ENCODE data around the gene PLET1. TPM values are rescaled to one million over a fixed set of nuclear protein-coding genes. Genes with fewer than 3 reads are reported as not detected.

Gene PLET1
- total RNA-seq, 1 donor, result not detected

DNA sequence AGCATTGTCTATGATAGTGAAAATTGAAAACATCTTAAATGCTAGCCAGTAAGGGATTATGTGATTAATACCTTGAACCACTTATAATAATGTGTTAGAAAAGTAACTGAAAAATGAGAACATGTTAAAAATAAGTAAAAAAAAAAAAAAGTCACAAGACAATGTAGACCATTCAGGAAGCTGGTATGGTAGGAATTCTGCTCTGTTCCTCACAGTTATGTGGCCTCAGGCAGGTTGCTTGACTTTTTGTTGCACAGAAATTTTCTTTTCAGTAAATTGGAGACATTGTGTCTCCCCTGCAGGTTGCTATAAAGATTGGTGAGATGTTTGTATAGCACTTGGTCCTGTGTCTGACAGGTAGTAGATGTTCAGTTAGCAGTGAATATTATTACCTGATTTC lies 17.3 kb upstream of the PLET1 start:
- no peak for DNase-seq (ENCODE audit: low read depth)
- TF ChIP-seq, protein P1, sequence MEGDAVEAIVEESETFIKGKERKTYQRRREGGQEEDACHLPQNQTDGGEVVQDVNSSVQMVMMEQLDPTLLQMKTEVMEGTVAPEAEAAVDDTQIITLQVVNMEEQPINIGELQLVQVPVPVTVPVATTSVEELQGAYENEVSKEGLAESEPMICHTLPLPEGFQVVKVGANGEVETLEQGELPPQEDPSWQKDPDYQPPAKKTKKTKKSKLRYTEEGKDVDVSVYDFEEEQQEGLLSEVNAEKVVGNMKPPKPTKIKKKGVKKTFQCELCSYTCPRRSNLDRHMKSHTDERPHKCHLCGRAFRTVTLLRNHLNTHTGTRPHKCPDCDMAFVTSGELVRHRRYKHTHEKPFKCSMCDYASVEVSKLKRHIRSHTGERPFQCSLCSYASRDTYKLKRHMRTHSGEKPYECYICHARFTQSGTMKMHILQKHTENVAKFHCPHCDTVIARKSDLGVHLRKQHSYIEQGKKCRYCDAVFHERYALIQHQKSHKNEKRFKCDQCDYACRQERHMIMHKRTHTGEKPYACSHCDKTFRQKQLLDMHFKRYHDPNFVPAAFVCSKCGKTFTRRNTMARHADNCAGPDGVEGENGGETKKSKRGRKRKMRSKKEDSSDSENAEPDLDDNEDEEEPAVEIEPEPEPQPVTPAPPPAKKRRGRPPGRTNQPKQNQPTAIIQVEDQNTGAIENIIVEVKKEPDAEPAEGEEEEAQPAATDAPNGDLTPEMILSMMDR (IDR thresholded peaks at IDR 0.05; ENCODE audit: insufficient read depth, low read depth, low read length), result no peak
- H3K4me3 ChIP-seq (ENCODE audit: low read depth, low read length), result no peak overlapping the region

DNA sequence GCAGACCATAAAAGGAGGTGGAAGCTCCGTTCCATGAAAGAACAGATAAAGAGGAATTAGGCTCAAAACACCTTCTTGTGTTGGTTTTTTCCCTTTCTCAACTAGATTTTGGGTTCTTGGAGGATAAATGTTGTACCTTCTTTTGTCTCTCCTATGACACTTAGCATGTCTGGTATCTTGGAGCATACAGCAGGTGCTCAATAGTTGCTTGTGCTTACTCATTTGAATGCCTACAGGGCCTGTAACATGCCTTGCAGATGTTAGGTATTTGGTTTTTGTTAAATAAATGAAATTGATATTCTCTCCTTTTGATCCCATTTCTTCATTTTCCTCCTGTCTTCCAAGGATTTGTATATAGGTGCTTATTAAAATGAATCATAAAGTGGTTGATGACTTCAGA lies 16.4 kb upstream of the PLET1 start:
- TF ChIP-seq, protein P1 (IDR thresholded peaks at IDR 0.05; ENCODE audit: insufficient read depth, low read depth, low read length), result no peak
- no peak for DNase-seq (ENCODE audit: low read depth)
- H3K4me3 ChIP-seq (ENCODE audit: low read depth, low read length), result no peak overlapping the region

DNA sequence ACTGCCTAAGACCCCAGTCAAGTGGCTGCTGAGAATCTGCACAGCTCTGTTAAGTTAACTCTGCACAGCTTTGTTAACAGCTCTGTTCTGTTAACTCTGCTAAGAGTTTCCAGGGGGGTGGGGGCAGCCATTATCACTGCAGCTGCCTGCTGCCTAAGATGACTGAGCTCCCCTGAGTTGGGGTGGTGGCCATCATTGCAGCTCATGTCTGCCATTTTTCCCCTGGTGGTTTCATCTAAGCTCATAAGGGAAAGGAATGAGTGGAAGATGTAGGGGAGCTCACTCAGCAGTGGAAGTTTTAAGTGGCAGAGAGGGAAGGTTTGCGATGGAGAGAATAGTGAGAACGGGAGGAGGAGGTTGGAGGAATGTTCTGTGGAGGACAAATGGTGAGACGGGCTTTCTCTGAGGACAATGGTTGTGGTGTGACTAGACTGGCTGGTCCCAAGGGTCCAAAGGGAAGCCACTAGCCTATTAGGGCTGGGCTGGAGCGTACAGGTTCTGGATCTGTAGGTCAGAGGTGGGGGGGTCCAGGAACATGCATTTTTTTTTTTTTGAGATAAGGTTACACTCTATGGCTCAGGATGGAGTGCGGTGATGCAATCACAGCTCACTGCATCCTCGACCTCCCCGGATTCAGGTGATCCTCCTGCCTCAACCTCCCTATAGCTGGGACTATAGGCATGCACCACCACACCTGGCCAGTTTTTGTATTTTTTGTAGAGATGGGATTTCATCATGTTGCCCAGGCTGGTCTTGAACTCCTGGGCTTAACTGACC lies 13.5 kb upstream of the PLET1 start:
- DNase-seq (ENCODE audit: low read depth), result no peak
- TF ChIP-seq, protein P1 (IDR thresholded peaks at IDR 0.05; ENCODE audit: insufficient read depth, low read depth, low read length), result no peak
- no peak overlapping the region for H3K4me3 ChIP-seq (ENCODE audit: low read depth, low read length)

DNA sequence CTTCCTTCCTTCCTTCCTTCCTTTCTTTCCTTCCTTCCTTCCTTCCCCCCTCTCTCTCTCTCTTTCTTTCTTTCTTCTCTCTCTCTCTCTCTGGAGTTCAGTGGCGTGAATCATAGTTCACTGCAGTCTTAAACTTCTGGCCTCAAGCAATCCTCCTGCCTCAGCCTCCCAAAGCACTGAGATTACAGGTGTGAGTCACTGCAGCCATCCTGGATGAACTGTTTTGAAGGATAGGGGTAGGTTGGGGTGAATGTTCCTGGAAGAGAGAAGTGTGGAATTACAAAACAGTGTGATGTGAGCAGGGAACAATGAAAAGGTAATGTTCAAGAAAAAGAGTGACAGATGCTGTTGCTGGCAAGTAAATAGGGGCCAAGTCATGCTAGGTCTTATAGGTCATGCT lies 12.4 kb upstream of the PLET1 start:
- TF ChIP-seq, protein P1 (IDR thresholded peaks at IDR 0.05; ENCODE audit: insufficient read depth, low read depth, low read length), result no peak
- H3K4me3 ChIP-seq (ENCODE audit: low read depth, low read length), result no peak overlapping the region
- no peak for DNase-seq (ENCODE audit: low read depth)

DNA sequence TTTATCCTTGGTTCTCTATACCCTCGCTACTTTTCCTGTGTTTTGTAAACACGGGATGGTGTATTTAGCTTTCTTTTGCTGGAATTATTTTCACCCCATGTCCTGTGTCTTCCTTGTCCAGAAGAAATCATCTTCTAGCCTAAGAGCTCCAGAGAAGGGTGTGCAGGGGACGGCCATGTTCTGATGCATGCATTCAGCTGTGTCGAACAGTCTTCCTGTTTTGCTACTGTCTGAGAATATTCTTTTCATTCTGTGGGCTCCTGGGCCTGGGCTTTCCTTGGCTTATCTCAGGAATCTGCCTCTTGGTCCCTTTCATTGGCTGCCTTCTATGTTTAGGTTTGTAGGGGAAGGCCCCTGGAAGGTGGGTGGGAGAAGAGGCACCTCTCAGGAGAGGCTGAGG lies 10.6 kb upstream of the PLET1 start:
- DNase-seq (ENCODE audit: low read depth), result no peak
- TF ChIP-seq, protein P1 (IDR thresholded peaks at IDR 0.05; ENCODE audit: insufficient read depth, low read depth, low read length), result no peak

DNA sequence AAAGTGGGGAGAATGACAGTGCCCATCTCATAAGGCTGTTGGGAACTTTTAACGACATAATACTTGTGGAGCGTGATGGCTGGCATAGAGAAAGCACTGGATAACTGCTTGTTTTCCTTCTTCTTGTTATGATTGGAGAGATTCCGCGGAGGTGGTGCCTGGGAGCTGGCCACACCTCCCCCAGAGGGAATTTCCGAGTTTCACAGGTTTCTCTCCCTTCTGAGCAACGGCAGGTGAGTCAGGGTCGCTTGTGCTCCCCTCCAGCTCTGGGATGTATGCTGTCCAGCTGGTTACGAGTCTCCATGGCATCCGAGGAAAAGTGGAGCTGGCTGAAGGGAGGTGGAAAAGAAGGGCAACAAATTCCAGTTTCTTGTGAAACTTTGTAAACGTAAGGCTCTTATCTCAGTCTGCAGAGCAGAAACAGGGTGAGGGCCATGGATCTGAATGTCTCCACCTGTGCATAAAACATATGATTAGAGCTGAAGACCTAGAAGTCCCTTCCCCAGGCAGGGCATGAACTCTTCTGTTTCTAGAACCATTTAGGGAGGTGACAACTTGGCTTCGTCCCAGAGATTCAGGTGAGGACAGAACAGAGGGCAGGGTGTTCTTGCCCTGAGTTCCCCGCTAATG lies 10.0 kb upstream of the PLET1 start:
- H3K4me3 ChIP-seq (ENCODE audit: low read depth, low read length), result no peak overlapping the region
- no peak for DNase-seq (ENCODE audit: low read depth)
- TF ChIP-seq, protein P1 (IDR thresholded peaks at IDR 0.05; ENCODE audit: insufficient read depth, low read depth, low read length), result no peak

More for the DNA sequence above, 10.6 kb upstream of the PLET1 start:
- no peak overlapping the region for H3K4me3 ChIP-seq (ENCODE audit: low read depth, low read length)
